ENCODE measurements around the gene SAMD13.

DNA sequence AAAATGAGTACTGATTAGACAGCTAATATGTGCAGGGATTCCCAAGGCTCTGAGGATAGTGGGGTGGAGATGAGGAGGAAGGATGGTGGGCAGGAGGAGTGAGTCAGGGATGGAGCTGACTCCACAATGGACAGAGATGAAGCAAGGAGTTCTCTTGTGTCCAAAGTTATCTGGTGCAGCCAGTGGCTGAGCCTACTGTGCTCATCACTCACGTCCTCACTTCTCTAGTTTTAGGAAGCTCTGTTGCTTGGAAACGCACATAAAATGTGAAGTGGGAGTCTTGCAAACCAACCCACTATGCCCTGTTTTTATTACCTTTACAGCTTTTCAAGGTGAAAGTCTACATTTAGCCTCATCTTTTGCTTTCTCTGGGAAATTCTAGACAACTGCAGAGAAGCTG, 36.5 kb upstream of the SAMD13 start:
- TF ChIP-seq, protein P1, sequence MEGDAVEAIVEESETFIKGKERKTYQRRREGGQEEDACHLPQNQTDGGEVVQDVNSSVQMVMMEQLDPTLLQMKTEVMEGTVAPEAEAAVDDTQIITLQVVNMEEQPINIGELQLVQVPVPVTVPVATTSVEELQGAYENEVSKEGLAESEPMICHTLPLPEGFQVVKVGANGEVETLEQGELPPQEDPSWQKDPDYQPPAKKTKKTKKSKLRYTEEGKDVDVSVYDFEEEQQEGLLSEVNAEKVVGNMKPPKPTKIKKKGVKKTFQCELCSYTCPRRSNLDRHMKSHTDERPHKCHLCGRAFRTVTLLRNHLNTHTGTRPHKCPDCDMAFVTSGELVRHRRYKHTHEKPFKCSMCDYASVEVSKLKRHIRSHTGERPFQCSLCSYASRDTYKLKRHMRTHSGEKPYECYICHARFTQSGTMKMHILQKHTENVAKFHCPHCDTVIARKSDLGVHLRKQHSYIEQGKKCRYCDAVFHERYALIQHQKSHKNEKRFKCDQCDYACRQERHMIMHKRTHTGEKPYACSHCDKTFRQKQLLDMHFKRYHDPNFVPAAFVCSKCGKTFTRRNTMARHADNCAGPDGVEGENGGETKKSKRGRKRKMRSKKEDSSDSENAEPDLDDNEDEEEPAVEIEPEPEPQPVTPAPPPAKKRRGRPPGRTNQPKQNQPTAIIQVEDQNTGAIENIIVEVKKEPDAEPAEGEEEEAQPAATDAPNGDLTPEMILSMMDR (IDR thresholded peaks at IDR 0.05) = no peak
- no peak for TF ChIP-seq POLR2A (IDR thresholded peaks at IDR 0.05)

Data from gastroesophageal sphincter (tissue), 3 donors.